Gastroesophageal sphincter (tissue), 4 donors: ENCODE measurements around the gene DEDD. TPM values are rescaled to one million over a fixed set of nuclear protein-coding genes. Genes with fewer than 3 reads are reported as not detected.

ENCODE experiments used
- ATAC-seq: fragments of 150-250 bp; one replicate; pipeline ENCODE4 v1.9.1; 2016; ENCODE audit warnings: mild to moderate bottlenecking, moderate library complexity
- H3K27ac ChIP-seq, 4 donors: fragments of 200-600 bp; sonication (generic) in 3 of 4; 1 replicate in 3 of 4; 2 replicates in 1 of 4; pipeline ENCODE4 v1.5.1; 2016 to 2019
- H3K27me3 ChIP-seq: fragments of 200-600 bp; sonication (generic); one replicate; pipeline ENCODE4 v1.5.1; 2019
- H3K36me3 ChIP-seq, 2 donors: fragments of 200-600 bp; sonication (generic); one replicate each; pipeline ENCODE4 v1.5.1; 2019; ENCODE audit warnings: control low read depth in 1 of 2
- H3K4me1 ChIP-seq, 3 donors: fragments of 200-600 bp; sonication (generic); 1 replicate in 2 of 3; 2 replicates in 1 of 3; pipeline ENCODE4 v1.5.1; 2016 to 2019; ENCODE audit warnings: control low read depth in 2 of 3
- H3K4me3 ChIP-seq, 2 donors: fragments of 200-600 bp; sonication (generic); one replicate each; pipeline ENCODE4 v1.5.1; 2019; ENCODE audit warnings: mild to moderate bottlenecking in 1 of 2, moderate library complexity in 1 of 2
- H3K9me3 ChIP-seq, 3 donors: fragments of 200-600 bp; sonication (generic); one replicate each; pipeline ENCODE4 v1.5.1; 2017 to 2019; ENCODE audit warnings: control low read depth in 2 of 3
- POLR2AphosphoS5 ChIP-seq: sonication (generic); formaldehyde crosslinking; IDR thresholded peaks from one replicate; pipeline ENCODE4 v1.6.1; 2017; ENCODE audit warnings: antibody characterized with exemption
- WGBS, 2 donors: methylation state at CpG; one replicate each; pipeline ENCODE4 v1.1.5; 2018; ENCODE audit warnings: low coverage in 1 of 2; 5-methylcytosine and 5-hydroxymethylcytosine counted together
- small RNA-seq, 4 donors: library from RNA; depleted of rRNA; stranded (forward); fragments of <200 nt; gene quantifications; one replicate each; pipeline ENCODE3, GENCODE V24; 2016
- total RNA-seq, 4 donors: library from RNA; depleted of rRNA; stranded (reverse); fragments of >200 nt; gene quantifications; one replicate each; pipeline ENCODE4 v1.1.0, GENCODE V29; 2016
- TF ChIP-seq, protein P1 (sequence below), 4 experiments: fragments of 200-600 bp in 2 of 4; fragments of 450-650 bp in 2 of 4; sonication (generic) in 1 of 4; IDR thresholded peaks; one replicate each; pipeline ENCODE4 v1.5.1; 2017 to 2019; ENCODE audit warnings: antibody characterized with exemption in 4 of 4, mild to moderate bottlenecking in 2 of 4, moderate library complexity in 2 of 4

DEDD gene
- total RNA-seq, 4 donors from 2014 or later = 34.2 to 54.4 (median 41.7) TPM

DNA sequence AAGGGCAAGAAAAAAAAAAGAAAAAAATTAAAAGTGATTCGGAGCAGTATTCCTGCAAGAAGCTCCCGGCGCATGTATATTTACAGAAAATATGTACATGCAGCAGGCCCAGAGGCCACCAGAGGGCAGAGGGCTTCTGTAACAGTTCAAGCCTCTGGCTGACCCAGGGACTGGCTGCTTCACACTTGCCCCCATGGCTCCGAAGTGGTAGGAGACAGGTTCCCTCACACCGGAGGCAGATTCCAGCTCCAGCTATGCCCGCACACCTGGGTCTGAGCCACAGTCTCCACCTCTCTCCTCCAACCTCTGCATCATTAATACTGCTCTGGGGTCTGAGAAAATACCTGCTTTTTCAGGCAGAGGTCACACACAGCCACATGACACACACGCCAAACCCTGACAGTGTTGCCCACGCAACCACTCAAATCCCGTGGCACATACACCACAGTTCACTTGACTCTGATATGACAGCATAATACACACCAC lies 60.5 kb downstream of the DEDD start:
- 41 to 68% methylated on average over 3 to 6 of the region's 9 CpGs for WGBS, 2 donors
- TF ChIP-seq, protein P1, sequence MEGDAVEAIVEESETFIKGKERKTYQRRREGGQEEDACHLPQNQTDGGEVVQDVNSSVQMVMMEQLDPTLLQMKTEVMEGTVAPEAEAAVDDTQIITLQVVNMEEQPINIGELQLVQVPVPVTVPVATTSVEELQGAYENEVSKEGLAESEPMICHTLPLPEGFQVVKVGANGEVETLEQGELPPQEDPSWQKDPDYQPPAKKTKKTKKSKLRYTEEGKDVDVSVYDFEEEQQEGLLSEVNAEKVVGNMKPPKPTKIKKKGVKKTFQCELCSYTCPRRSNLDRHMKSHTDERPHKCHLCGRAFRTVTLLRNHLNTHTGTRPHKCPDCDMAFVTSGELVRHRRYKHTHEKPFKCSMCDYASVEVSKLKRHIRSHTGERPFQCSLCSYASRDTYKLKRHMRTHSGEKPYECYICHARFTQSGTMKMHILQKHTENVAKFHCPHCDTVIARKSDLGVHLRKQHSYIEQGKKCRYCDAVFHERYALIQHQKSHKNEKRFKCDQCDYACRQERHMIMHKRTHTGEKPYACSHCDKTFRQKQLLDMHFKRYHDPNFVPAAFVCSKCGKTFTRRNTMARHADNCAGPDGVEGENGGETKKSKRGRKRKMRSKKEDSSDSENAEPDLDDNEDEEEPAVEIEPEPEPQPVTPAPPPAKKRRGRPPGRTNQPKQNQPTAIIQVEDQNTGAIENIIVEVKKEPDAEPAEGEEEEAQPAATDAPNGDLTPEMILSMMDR (IDR thresholded peaks at IDR 0.05) = peak in 2 of 4 experiments; percentile 19 to 44
- TF ChIP-seq POLR2AphosphoS5 = no peak
- ATAC-seq = no peak
- H3K4me1 ChIP-seq = no peaks in the 10 kb centered on the region
- no peaks in the 10 kb centered on the region for H3K9me3 ChIP-seq
- H3K36me3 ChIP-seq = no peaks in the 10 kb centered on the region
- peaks cover 6% of the 10 kb centered on the region for H3K27me3 ChIP-seq
- no peak overlapping the region for H3K4me3 ChIP-seq
- no peak overlapping the region for H3K27ac ChIP-seq

Small RNA genes within 50 kb of the gene (small RNA-seq; reads per million reads assigned to genes)
- 0 reads per million in 4 donors for gene RF01225

Other genes starting within 250 kb of the DEDD start
- gene ITLN1, start 247.5 kb downstream of the DEDD start, total RNA-seq = 1 to 10 TPM in 1 of 4 donors, under 1 TPM in 1, not detected in 2; 0.46 to 1.9 TPM
- gene ITLN2, start 177.9 kb downstream of the DEDD start, total RNA-seq = not detected
- gene F11R, start 111.5 kb downstream of the DEDD start, total RNA-seq = 10 to 100 TPM in 1 of 4 donors, 1 to 10 TPM in 3; 4.5 to 28.2 (median 9.9) TPM
- gene TSTD1, start 93.7 kb downstream of the DEDD start, total RNA-seq = 10 to 100 TPM; 18.1 to 52.1 (median 29.4) TPM
- gene USF1, start 86.7 kb downstream of the DEDD start, total RNA-seq = 10 to 100 TPM; 50.9 to 79.4 (median 60.5) TPM
- gene ARHGAP30, start 62.8 kb downstream of the DEDD start, total RNA-seq = 10 to 100 TPM in 1 of 4 donors, 1 to 10 TPM in 3; 1.9 to 11.6 (median 4.4) TPM
- 1 to 10 TPM in 1 of 4 donors, under 1 TPM in 1, not detected in 2; 0.27 to 1.9 TPM for gene NECTIN4, start 43.1 kb downstream of the DEDD start, total RNA-seq
- 10 to 100 TPM in 2 of 4 donors, 1 to 10 TPM in 2; 3.5 to 22.6 (median 8.6) TPM for gene KLHDC9, start 34.3 kb downstream of the DEDD start, total RNA-seq
- 10 to 100 TPM; 26.2 to 40.8 (median 31.4) TPM for gene PFDN2, start 14.6 kb downstream of the DEDD start, total RNA-seq
- gene NIT1, start 14.6 kb downstream of the DEDD start, total RNA-seq = 10 to 100 TPM; 30.4 to 61.9 (median 32.8) TPM
- gene UFC1, start 21.3 kb upstream of the DEDD start, total RNA-seq = 10 to 100 TPM; 60.5 to 83.7 (median 72.8) TPM
- 10 to 100 TPM in 3 of 4 donors, 1 to 10 TPM in 1; 10.0 to 27.6 (median 14.7) TPM for gene USP21, start 26.8 kb upstream of the DEDD start, total RNA-seq
- 10 to 100 TPM; 10.5 to 27.4 (median 17.6) TPM for gene PPOX, start 33.8 kb upstream of the DEDD start, total RNA-seq
- gene B4GALT3, start 44.8 kb upstream of the DEDD start, total RNA-seq = 10 to 100 TPM; 14.8 to 26.4 (median 19.5) TPM
- 10 to 100 TPM in 1 of 4 donors, 1 to 10 TPM in 3; 3.7 to 60.6 (median 6.7) TPM for gene ADAMTS4, start 66.4 kb upstream of the DEDD start, total RNA-seq
- 100 to 1,000 TPM in 2 of 4 donors, 10 to 100 TPM in 2; 93.4 to 121 (median 100) TPM for gene NDUFS2, start 69.7 kb upstream of the DEDD start, total RNA-seq
- 10 to 100 TPM in 3 of 4 donors, 1 to 10 TPM in 1; 6.4 to 74.6 (median 52.0) TPM for gene FCER1G, start 82.6 kb upstream of the DEDD start, total RNA-seq
- gene APOA2, start 91.0 kb upstream of the DEDD start, total RNA-seq = not detected
- 10 to 100 TPM in 3 of 4 donors, 1 to 10 TPM in 1; 9.3 to 24.3 (median 14.0) TPM for gene TOMM40L, start 93.4 kb upstream of the DEDD start, total RNA-seq
- gene NR1I3, start 105.5 kb upstream of the DEDD start, total RNA-seq = not detected
- gene PCP4L1, start 126.1 kb upstream of the DEDD start, total RNA-seq = 10 to 100 TPM in 1 of 4 donors, 1 to 10 TPM in 3; 1.6 to 13.8 (median 5.7) TPM
- gene MPZ, start 177.3 kb upstream of the DEDD start, total RNA-seq = 10 to 100 TPM in 2 of 4 donors, 1 to 10 TPM in 2; 5.3 to 18.7 (median 9.4) TPM
- gene SDHC, start 181.7 kb upstream of the DEDD start, total RNA-seq = 10 to 100 TPM in 3 of 4 donors, 1 to 10 TPM in 1; 7.5 to 59.1 (median 37.2) TPM
- not detected for gene CFAP126, start 235.2 kb upstream of the DEDD start, total RNA-seq